HG02840 (cell line): ENCODE measurements around the gene ITGA1.

ENCODE experiments used
- ATAC-seq: cut with Tn5 transposase; IDR thresholded peaks from one replicate; pipeline ENCODE4 v1.9.1; 2021; ENCODE audit warnings: mild to moderate bottlenecking, moderate library complexity, moderate number of reproducible peaks; ENCODE audit not compliant: unreplicated experiment, low FRiP score

The ITGA1 gene

GRCh38 chr5:52893105-52893504, 105.4 kb downstream of the ITGA1 start:
- ATAC-seq = no peak

- ATAC-seq = no peak
These were observed 106.1 kb downstream of the ITGA1 start for GRCh38 chr5:52893863-52894262.

GRCh38 chr5:52894451-52894850, 106.7 kb downstream of the ITGA1 start:
- ATAC-seq = no peak

- no peak for ATAC-seq
These were observed 107.4 kb downstream of the ITGA1 start for GRCh38 chr5:52895075-52895474.

- no peak for ATAC-seq
These were observed 108.1 kb downstream of the ITGA1 start for GRCh38 chr5:52895572-52896413.

- ATAC-seq = no peak
These were observed 109.0 kb downstream of the ITGA1 start for GRCh38 chr5:52896534-52897237.

- no peak for ATAC-seq
These were observed 109.5 kb downstream of the ITGA1 start for GRCh38 chr5:52897238-52897614.

- no peak for ATAC-seq
These were observed 111.4 kb downstream of the ITGA1 start for GRCh38 chr5:52898961-52899680.

- ATAC-seq = no peak
These were observed 115.4 kb downstream of the ITGA1 start for GRCh38 chr5:52903142-52903541.

- ATAC-seq = no peak
These were observed 118.6 kb downstream of the ITGA1 start for GRCh38 chr5:52906343-52906742.

- ATAC-seq = no peak
These were observed 119.1 kb downstream of the ITGA1 start for GRCh38 chr5:52906845-52907244.

- no peak for ATAC-seq
These were observed 121.5 kb downstream of the ITGA1 start for GRCh38 chr5:52909192-52909591.

- no peak for ATAC-seq
These were observed 122.4 kb downstream of the ITGA1 start for GRCh38 chr5:52910071-52910470.

GRCh38 chr5:52915176-52915875, 127.6 kb downstream of the ITGA1 start:
- ATAC-seq = peak; percentile 95

- ATAC-seq = no peak
These were observed 133.2 kb downstream of the ITGA1 start for GRCh38 chr5:52920929-52921328.

- no peak for ATAC-seq
These were observed 134.7 kb downstream of the ITGA1 start for GRCh38 chr5:52922384-52922783.

- ATAC-seq = no peak
These were observed 136.7 kb downstream of the ITGA1 start for GRCh38 chr5:52924456-52924855.

- no peak for ATAC-seq
These were observed 137.3 kb downstream of the ITGA1 start for GRCh38 chr5:52925001-52925400.

- ATAC-seq = no peak
These were observed 141.0 kb downstream of the ITGA1 start for GRCh38 chr5:52928689-52929088.

- no peak for ATAC-seq
These were observed 150.5 kb downstream of the ITGA1 start for GRCh38 chr5:52938226-52938625.

- ATAC-seq = no peak
These were observed 155.6 kb downstream of the ITGA1 start for GRCh38 chr5:52943285-52943684.
